Measurements from ENCODE around the gene NXPH2.
"Not testable (repeated sequence)": the region's sequence is repeated elsewhere in the genome, so short reads cannot be mapped to it uniquely, and the experiment has no call there.

The NXPH2 gene

DNA sequence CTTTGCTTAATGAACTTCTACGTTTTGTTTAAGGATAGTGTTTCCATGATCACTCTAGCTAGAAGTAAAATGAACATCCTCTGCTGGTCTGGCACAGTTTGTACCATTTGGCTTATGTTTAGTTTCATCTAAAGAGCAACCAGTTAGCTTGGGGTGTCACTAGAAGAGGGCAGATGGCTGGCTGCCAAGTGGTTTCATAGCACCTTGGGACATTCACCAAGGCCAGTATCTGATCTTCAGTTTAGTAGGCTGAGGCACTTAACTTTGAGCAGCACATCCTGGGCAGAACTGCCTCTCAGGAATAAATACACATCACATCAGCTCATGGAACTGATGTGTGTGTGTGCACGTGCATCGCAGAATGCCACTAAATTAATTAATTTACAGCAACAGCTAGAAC, 68.4 kb downstream of the NXPH2 start:
- no peak for DNase-seq (ENCODE audit: low read depth)

DNA sequence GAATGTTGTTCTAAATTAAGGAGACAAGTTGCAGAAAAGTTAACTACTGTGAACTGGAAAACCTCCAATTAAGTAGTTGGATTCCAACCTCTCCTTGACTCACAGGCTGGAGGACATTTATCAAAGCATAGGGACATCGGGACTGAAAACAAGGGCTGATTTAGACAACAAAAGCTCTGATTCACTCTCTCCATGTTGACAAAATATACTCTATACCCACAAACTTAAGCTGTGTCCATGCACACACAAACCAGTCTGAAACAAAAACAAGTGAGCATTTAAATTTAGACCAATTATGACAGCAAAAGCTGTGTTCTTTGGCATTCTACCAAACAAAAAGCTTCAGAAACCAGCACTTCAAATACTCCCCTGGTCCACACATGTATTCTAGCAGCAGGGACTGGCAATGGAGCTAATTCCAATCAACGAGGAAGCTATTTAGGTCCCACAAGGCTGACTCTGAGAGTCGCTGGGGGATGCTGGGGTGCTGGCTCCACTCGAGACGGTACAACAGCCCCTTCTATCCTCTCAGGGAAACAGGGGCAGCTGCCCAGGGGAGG, 71.4 kb downstream of the NXPH2 start:
- DNase-seq (ENCODE audit: low read depth), result no peak

DNA sequence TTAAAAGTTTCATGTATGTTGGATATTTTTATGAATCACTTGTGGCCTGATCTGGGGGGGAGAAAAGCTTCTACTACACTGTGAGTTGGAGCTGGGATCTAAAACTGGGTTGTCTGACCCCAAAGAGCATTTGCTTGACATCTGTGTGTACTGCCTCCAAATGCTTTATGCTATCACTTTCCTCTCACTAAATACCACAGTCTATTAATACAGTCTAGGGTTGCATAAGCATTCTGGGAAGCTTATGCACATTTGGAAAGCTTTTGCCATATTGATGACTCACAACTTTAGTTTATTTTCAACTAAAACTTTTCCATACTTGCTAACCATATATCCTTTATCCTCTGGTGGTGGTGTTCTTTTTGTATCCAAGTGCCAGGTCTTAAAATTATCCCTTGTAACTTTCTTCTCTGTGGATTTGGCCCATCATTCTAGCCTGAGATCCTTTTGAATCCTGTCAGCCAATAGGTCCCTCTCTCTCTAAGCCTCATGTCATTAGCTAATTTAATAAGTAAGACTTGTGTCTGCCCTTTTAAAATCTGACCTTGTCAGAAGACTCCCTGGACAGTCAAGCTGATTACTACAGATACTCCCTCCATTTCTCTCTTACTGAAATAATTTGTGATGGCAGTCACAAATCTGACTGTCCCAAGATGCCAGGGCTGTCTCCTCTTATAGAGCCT, 72.7 kb downstream of the NXPH2 start:
- no peak for DNase-seq (ENCODE audit: low read depth)

- no peak for DNase-seq (ENCODE audit: low read depth)
Measured at GRCh38 chr2:138703242-138703641, 76.9 kb downstream of the NXPH2 start.

- DNase-seq (ENCODE audit: low read depth), result no peak
Measured at GRCh38 chr2:138700716-138701115, 79.5 kb downstream of the NXPH2 start.

DNA sequence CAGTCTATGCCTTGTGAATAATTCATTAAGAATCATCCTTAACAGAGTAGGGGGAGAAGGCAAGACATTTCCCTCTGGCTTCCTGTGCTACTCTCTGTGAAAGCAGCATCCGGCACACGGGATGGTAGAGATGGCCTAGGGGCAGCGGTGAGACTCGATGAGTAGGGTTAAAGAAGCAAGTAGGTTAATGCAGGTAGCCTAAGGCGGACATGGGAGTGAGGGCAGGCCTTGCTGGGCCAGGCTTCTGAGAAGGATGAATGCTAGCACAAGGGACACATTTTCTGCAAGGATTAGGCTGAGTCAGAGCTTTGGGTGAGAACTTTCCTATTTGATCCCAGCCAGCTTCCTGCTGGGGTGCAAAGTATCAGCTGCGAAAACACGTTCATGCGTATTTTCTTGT, 80.8 kb downstream of the NXPH2 start:
- no peak for DNase-seq (ENCODE audit: low read depth)

DNA sequence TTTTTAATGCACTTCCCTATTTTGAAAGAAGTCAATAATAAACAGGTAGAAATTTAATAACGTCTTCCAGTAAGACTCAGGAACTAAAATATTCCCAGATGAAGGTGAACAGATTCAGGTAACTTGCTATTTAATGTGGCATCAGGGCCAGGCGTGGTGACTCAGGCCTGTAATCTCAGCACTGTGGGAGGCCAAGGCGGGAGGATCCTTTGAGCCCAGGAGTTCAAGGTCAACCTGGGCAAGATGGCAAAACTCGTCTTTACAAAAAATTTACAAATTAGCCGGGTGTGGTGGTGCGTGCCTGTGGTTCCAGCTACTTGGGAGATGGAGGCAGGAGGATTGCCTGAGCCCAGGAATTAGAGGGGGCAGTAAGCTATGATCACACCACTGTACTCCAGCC, 81.8 kb downstream of the NXPH2 start:
- no peak for DNase-seq (ENCODE audit: low read depth)

- no peak for DNase-seq (ENCODE audit: low read depth)
Measured at GRCh38 chr2:138691667-138692066, 88.5 kb downstream of the NXPH2 start.

DNA sequence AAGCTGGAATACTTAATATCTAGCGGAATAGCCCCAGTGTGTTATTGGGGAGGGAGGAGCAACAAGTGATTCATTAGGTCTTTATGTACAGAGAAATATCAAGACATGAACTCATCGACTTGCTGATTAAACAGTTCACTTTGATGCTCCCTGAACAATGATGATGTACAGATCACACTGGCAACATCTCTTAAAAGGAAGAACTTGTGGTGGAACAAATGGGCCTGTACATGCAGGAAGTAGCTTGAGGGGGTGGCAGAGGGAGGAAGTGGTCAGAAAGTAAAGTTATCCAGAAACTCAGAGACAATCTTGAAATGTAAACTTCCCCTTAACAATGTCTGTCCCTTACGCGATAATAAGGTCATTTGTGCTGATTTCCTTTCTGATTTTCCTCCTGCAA, 90.5 kb downstream of the NXPH2 start:
- no peak for DNase-seq (ENCODE audit: low read depth)

- DNase-seq (ENCODE audit: low read depth), result no peak
Measured at GRCh38 chr2:138682163-138682562, 98.0 kb downstream of the NXPH2 start.

DNA sequence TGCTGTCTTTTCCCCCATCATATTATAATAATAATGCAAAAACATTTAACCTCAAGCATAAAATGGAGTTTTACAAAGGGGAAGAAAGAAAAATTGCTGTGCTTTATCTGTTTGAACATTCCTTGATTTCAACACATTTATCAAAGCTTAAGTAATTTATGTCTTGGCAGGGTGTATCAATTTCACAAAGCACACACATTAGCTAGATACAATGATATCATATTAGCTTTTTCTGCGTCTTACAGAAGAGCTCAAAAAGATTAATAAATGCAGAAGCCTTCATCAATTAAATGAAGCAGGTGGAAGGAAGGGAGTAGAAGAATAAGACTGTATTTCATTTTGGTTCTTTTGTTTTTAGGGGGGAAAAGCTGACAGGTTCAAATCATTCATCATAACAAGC, 103.0 kb downstream of the NXPH2 start:
- DNase-seq (ENCODE audit: low read depth), result no peak

DNA sequence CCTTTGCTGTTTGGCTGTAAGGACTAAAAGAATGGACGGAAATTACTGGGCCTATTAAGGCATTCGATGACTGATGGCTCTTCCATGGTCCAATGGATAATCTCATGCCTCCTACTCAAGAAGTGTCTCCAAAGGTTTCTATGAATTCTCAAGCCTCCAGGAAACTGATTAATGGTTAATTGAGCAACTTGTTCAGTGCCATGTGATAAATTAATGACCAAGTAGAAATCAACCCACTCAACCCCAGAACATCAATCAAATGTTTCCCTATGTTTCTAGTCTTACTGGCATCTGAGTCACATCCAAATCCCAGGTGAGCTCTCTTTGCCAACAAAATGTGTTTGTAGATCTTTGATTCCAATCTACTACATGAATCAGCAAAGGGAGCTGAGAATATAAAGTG, 103.6 kb downstream of the NXPH2 start:
- no peak for DNase-seq (ENCODE audit: low read depth)

DNA sequence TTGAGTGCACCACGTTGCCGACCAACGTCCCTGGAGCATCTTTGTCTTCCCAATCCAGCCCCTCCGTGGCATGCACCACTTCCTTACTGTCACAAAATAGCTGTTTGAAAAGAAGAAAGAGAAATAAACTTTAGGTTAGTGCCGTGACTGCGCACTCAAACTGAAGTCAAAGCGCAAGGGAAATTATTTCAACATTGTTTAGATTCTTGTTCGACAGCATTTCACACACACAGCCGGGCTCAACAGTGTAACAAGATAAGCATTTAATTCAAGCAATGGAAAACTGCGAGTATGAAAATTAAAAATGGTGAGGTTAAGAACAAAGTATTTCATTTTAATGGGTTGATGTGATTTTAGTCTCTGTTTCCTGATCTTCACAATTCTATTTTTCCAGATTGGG, 108.6 kb downstream of the NXPH2 start:
- no peak for DNase-seq (ENCODE audit: low read depth)

DNA sequence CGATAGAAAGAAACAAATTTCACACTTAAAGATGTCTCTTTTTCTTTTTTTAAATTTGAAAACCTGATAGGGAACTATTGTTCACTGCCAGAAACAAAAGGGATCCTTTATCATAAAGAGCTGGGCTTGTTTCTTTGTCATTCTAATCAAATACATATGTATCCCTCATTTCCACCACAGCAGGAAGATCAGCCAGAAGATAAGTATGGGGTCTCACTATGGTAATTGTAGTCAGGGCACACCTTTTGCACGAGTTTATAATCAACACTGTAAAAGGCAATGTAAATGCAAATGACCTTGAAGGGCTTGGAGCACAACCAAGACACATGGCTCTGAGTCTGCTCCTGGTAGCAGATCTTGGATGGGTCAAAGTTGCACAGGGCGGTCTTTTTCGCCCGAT, 109.5 kb downstream of the NXPH2 start:
- no peak for DNase-seq (ENCODE audit: low read depth)

DNA sequence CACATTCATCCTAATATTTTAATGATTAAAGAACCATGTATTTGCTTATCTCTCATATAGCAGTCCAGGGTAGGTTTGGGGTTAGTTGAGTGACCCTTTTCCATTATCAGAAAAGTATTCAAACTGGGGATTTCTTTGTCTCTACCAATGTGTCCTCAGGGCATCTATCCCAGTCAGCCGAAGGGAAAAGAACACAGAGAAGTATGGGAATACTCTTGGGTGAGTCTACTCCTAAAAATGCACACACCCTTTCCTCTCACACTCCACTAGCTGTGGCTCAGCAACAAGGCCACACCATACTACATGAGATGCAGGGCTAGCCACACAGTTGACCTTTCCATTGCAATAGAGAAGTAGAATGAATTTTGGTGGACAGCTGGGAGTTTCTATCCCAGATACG, 114.3 kb downstream of the NXPH2 start:
- no peak for DNase-seq (ENCODE audit: low read depth)

DNA sequence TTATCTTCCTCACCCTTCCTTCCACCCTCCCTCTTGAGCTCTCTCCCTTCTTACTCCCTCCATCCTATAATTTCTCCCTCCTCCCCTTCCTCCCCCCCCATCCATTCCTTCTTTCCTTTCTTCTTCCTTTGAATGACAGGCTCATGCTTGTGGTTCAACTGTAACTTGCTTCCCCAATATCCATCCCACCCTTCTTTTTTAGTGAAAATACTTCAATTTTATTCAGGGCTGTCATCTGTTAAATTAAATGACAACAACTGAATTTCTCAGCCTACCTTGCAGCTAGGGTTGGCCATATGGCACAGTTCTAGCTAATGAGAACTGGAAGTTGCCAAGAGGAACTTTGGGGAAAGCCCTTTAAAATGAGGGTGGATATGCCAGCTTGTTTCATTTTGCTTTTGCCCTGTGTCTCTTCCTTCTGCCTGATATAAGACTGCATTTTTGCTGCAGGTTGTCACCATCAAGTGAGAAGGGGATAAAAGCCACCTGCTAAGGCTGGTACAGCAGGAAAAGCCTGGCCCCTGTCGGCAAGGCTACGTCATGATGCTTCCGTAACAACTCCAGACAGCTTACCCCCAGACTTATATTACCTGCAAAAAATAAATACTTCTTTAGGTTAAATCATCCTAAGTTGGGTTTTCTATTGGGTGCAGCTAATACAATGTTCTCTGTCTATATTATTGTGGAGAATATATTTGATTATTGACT, 121.8 kb downstream of the NXPH2 start:
- no peak for DNase-seq (ENCODE audit: low read depth)

GRCh38 chr2:138654146-138654545, 126.0 kb downstream of the NXPH2 start:
- no peak for DNase-seq (ENCODE audit: low read depth)

DNA sequence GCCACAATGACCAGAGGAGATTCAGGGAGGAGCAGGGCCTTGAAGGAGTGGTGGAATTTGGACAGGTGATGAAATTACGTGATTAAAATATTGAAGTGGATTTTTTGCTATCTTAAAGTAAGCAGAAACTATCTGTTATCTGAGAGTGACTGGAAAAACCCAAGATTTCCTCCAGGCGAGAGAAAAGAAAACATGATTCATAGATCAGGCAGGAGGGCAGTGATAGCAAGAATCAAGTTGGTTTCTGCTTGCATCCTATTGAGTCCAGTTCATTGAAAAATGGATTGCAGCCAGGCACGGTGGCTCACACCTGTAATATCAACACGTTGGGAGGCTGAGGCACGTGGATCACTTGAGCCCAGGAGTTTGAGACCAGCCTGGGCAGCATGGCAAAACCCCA, 127.8 kb downstream of the NXPH2 start:
- no peak for DNase-seq (ENCODE audit: low read depth)

- DNase-seq (ENCODE audit: low read depth), result no peak
Measured at GRCh38 chr2:138649571-138649970, 130.6 kb downstream of the NXPH2 start.

DNA sequence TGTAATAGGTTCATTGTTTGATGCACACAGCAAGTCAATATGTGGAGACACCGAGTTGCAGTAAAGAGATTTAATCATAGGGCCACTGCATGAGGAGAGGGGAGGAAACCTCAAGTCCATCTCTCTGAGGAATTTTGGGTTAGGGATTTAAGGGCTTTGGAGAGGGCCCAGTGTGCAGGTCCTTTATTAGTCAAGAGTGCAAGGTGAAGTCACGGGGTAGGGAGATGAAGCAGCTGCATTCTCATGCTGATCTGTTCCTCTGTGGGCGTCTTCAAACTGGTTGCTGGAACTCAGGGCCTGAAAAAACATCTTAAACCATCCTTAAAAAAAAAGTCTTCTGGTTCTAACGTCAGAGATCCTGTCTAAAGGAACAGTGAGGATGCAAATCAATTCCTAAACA, 131.6 kb downstream of the NXPH2 start:
- DNase-seq (ENCODE audit: low read depth), result no peak

- not testable (repeated sequence) for DNase-seq (ENCODE audit: low read depth)
Measured at GRCh38 chr2:138644776-138645175, 135.4 kb downstream of the NXPH2 start.

GRCh38 chr2:138640921-138641676, 139.1 kb downstream of the NXPH2 start:
- no peak for DNase-seq (ENCODE audit: low read depth)

GRCh38 chr2:138637686-138638085, 142.5 kb downstream of the NXPH2 start:
- no peak for DNase-seq (ENCODE audit: low read depth)

All from activated T-cell treated with anti-CD3 and anti-CD28 coated beads for 1 hour (primary cell).